ENCODE results near the gene TMEM223. TPM values are rescaled to one million over a fixed set of nuclear protein-coding genes. Genes with fewer than 3 reads are reported as not detected.
"Not testable (repeated sequence)": the region's sequence is repeated elsewhere in the genome, so short reads cannot be mapped to it uniquely, and the experiment has no call there.

Gene TMEM223
- total and polyA plus RNA-seq, 12 donors = 12.6 to 49.1 (median 29.4) TPM

GRCh38 chr11:62771144-62772021 lies 20.4 kb downstream of the TMEM223 start, which contains the start of gene TAF6L:
TAF6L (plus strand) TSS chr11:62771396; CDS start chr11:62775784, 4,388 bp downstream.
- 2 to 6% (median 4%) methylated on average over 27 to 60 of the region's 60 CpGs for WGBS, 4 donors
- H3K4me1 ChIP-seq (replicated peaks in 1 of 2) = peaks cover 13 to 26% of the 10 kb centered on the region in 2 donors
- peak within 1 kb of the TSS; percentile 73 to 97 (median 93) for H3K27ac ChIP-seq
- H3K4me3 ChIP-seq = peak within 1 kb of the TSS in 2 of 4 donors; percentile 21 to 75
- DNase-seq = peak; percentile 97 to 99 (median 99)
- intact Hi-C loops (cut with DNase I) = no loop called here
- peaks cover 0 to 21% of the 10 kb centered on the region in 2 donors for H3K36me3 ChIP-seq (replicated peaks in 1 of 2)
- H3K9me3 ChIP-seq (replicated peaks in 1 of 3) = no peaks in the 10 kb centered on the region
- no peaks in the 10 kb centered on the region for H3K27me3 ChIP-seq
- TF ChIP-seq CTCF (IDR thresholded peaks at IDR 0.05) (no peak), POLR2A (IDR thresholded peaks at IDR 0.05) (peak; percentile 8 to 56)

GRCh38 chr11:62770778-62771143 lies 21.0 kb downstream of the TMEM223 start:
- peak in 4 of 7 donors; percentile 26 to 48 (median 34) for DNase-seq
- Histone ChIP-seq H3K4me1 (replicated peaks in 1 of 2) (peaks cover 13 to 26% of the 10 kb centered on the region in 2 donors), H3K27me3 (no peaks in the 10 kb centered on the region), H3K36me3 (replicated peaks in 1 of 2) (peaks cover 0 to 21% of the 10 kb centered on the region in 2 donors), H3K4me3 (peak overlapping the region in 2 of 4 donors; percentile 21 to 75), H3K27ac (peak overlapping the region; percentile 73 to 97 (median 93)), H3K9me3 (replicated peaks in 1 of 3) (no peaks in the 10 kb centered on the region)
- no peak for TF ChIP-seq CTCF (IDR thresholded peaks at IDR 0.05)
- TF ChIP-seq POLR2A (IDR thresholded peaks at IDR 0.05) = no peak
- intact Hi-C loops (cut with DNase I) = no loop called here
- 2 to 4% (median 3%) methylated on average over 15 to 18 of the region's 18 CpGs for WGBS, 4 donors

- DNase-seq; H3K27me3 ChIP-seq; H3K9me3 ChIP-seq (replicated peaks in 1 of 3); intact Hi-C loops (cut with DNase I): not testable (repeated sequence)
- Histone ChIP-seq H3K36me3 (replicated peaks in 1 of 2) (peaks cover 0 to 13% of the 10 kb centered on the region in 2 donors), H3K4me1 (replicated peaks in 1 of 2) (peaks cover 8 to 12% of the 10 kb centered on the region in 2 donors), H3K4me3 (peak overlapping the region in 2 of 4 donors; percentile 65 to 85), H3K27ac (peak overlapping the region in 3 of 5 donors; percentile 50 to 91 (median 73))
- WGBS, 4 donors = 33 to 44% (median 34%) methylated on average over 9 of the region's 9 CpGs
Measured at GRCh38 chr11:62760867-62761227, 31.0 kb downstream of the TMEM223 start.

- TF ChIP-seq POLR2A (IDR thresholded peaks at IDR 0.05) (no peak), CTCF (IDR thresholded peaks at IDR 0.05) (no peak)
- no peak for DNase-seq
- 62 to 66% (median 65%) methylated on average over 9 of the region's 9 CpGs for WGBS, 4 donors
- Histone ChIP-seq H3K27me3 (no peaks in the 10 kb centered on the region), H3K4me3 (no peak overlapping the region), H3K4me1 (replicated peaks in 1 of 2) (peaks cover 12 to 21% of the 10 kb centered on the region in 2 donors), H3K27ac (no peak overlapping the region), H3K9me3 (replicated peaks in 1 of 3) (no peaks in the 10 kb centered on the region), H3K36me3 (replicated peaks in 1 of 2) (no peaks in the 10 kb centered on the region)
- intact Hi-C loops (cut with DNase I) = no loop called here
Measured at GRCh38 chr11:62757846-62758788, 33.7 kb downstream of the TMEM223 start.

Measured in adrenal gland (tissue), 12 donors.